Keratinocyte (primary cell): ENCODE results near the gene SEPTIN5. TPM values are rescaled to one million over a fixed set of nuclear protein-coding genes. Genes with fewer than 3 reads are reported as not detected.

Source experiments
- DNase-seq: peaks from one replicate; pipeline ENCODE4 v3.0.0-alpha.2; 2011; ENCODE audit warnings: low read depth, missing footprints, low spot score
- FAIRE-seq: peaks from 2 replicates; lab custom pipeline; 2011; peaks lifted over from hg19 to GRCh38; lab: Jason Lieb, UNC
- H2AFZ ChIP-seq: 2 replicates; pipeline ENCODE4 v1.6.0; 2012; ENCODE audit warnings: low read length, control low read depth, inconsistent platforms; ENCODE audit not compliant: control insufficient read depth
- H3K27ac ChIP-seq: 2 replicates; pipeline ENCODE4 v1.5.1; 2011; ENCODE audit warnings: low read length; ENCODE audit not compliant: control insufficient read depth, insufficient read depth
- H3K27me3 ChIP-seq: 3 replicates; pipeline ENCODE4 v1.6.0; 2011; ENCODE audit warnings: low read length; ENCODE audit not compliant: control insufficient read depth, insufficient read depth; ENCODE audit errors: extremely low read depth
- H3K36me3 ChIP-seq, 2 experiments: 2 replicates in 1 of 2; 3 replicates in 1 of 2; pipeline ENCODE4 v1.5.1; 2011; ENCODE audit warnings: low read length in 2 of 2, mild to moderate bottlenecking in 1 of 2; ENCODE audit not compliant: control insufficient read depth in 2 of 2, insufficient read depth in 2 of 2; ENCODE audit errors: extremely low read depth in 1 of 2
- H3K4me1 ChIP-seq: 3 replicates; pipeline ENCODE4 v1.5.1; 2011; ENCODE audit warnings: low read length; ENCODE audit not compliant: control insufficient read depth, insufficient read depth; ENCODE audit errors: extremely low read depth
- H3K4me2 ChIP-seq: 3 replicates; pipeline ENCODE4 v1.6.0; 2011; ENCODE audit warnings: low read depth, low read length; ENCODE audit not compliant: control insufficient read depth, insufficient read depth; ENCODE audit errors: extremely low read depth
- H3K4me3 ChIP-seq, 3 experiments: fragments of 200-600 bp in 1 of 3; sonication (generic) in 1 of 3; 2 replicates in 2 of 3; 3 replicates in 1 of 3; pipeline ENCODE4 v1.5.1; 2011 to 2016; ENCODE audit warnings: low read length in 3 of 3, mild to moderate bottlenecking in 3 of 3, control low read depth in 2 of 3, inconsistent platforms in 1 of 3, low read depth in 1 of 3, mixed read lengths in 1 of 3, mixed run types in 1 of 3, moderate library complexity in 1 of 3; ENCODE audit not compliant: control insufficient read depth in 2 of 3, insufficient read depth in 2 of 3; ENCODE audit errors: extremely low read depth in 1 of 3
- H3K79me2 ChIP-seq: 2 replicates; pipeline ENCODE4 v1.6.0; 2012; ENCODE audit warnings: low read length; ENCODE audit not compliant: control insufficient read depth, insufficient read depth
- H3K9ac ChIP-seq: 3 replicates; pipeline ENCODE4 v1.6.0; 2011; ENCODE audit warnings: low read length; ENCODE audit not compliant: control insufficient read depth, insufficient read depth; ENCODE audit errors: extremely low read depth
- H3K9me1 ChIP-seq: 3 replicates; pipeline ENCODE4 v1.6.0; 2011; ENCODE audit warnings: low read length; ENCODE audit not compliant: control insufficient read depth, insufficient read depth; ENCODE audit errors: extremely low read depth
- H3K9me3 ChIP-seq: 2 replicates; pipeline ENCODE4 v1.5.1; 2012; ENCODE audit warnings: low read depth, low read length; ENCODE audit not compliant: control insufficient read depth
- H4K20me1 ChIP-seq: 3 replicates; pipeline ENCODE4 v1.6.0; 2011; ENCODE audit warnings: low read length; ENCODE audit not compliant: control insufficient read depth, insufficient read depth; ENCODE audit errors: extremely low read depth
- EZH2 ChIP-seq: IDR thresholded peaks from one replicate; pipeline ENCODE4 v1.6.1; 2012; ENCODE audit warnings: inconsistent platforms, mild to moderate bottlenecking, low read length, moderate library complexity
- dilution Hi-C: fragments of 300-500 bp; cut with MboI; formaldehyde crosslinking; loops from one replicate; pipeline ENCODE4 v1.7.0; 2020; ENCODE audit warnings: low sequenced_read_pairs; ENCODE audit not compliant: extremely low pct_ligation_motif_present
- polyA plus RNA-seq, 5 experiments: library from polyadenylated mRNA; depleted of rRNA in 3 of 5; stranded (reverse) in 3 of 5; stranded (forward) in 1 of 5; unstranded in 1 of 5; fragments of >200 nt; gene quantifications; 1 replicate in 1 of 5; 2 replicates in 3 of 5; 3 replicates in 1 of 5; pipeline versions ENCODE4 v1.2.1 to v1.2.3, GENCODE V29; 2011 to 2012; ENCODE audit warnings: missing spikeins in 2 of 5, low read depth in 1 of 5, low replicate concordance in 1 of 5
- TF ChIP-seq, protein P1 (sequence below), 3 experiments: IDR thresholded peaks in 1 of 3; conservative IDR thresholded peaks in 1 of 3; optimal IDR thresholded peaks in 1 of 3; 2 replicates in 2 of 3; 3 replicates in 1 of 3; pipeline versions ENCODE3 to v1.5.1; 2011; ENCODE audit warnings: low read length in 3 of 3, mild to moderate bottlenecking in 3 of 3, moderate library complexity in 2 of 3, control low read depth in 1 of 3, inconsistent platforms in 1 of 3; ENCODE audit not compliant: insufficient read depth in 2 of 3; ENCODE audit errors: extremely low read depth in 1 of 3

SEPTIN5 gene
- polyA plus RNA-seq, 1 donor (not counting 4 experiments of a cell fraction or from before 2014, with no cell fraction given): 2.2 TPM

DNA sequence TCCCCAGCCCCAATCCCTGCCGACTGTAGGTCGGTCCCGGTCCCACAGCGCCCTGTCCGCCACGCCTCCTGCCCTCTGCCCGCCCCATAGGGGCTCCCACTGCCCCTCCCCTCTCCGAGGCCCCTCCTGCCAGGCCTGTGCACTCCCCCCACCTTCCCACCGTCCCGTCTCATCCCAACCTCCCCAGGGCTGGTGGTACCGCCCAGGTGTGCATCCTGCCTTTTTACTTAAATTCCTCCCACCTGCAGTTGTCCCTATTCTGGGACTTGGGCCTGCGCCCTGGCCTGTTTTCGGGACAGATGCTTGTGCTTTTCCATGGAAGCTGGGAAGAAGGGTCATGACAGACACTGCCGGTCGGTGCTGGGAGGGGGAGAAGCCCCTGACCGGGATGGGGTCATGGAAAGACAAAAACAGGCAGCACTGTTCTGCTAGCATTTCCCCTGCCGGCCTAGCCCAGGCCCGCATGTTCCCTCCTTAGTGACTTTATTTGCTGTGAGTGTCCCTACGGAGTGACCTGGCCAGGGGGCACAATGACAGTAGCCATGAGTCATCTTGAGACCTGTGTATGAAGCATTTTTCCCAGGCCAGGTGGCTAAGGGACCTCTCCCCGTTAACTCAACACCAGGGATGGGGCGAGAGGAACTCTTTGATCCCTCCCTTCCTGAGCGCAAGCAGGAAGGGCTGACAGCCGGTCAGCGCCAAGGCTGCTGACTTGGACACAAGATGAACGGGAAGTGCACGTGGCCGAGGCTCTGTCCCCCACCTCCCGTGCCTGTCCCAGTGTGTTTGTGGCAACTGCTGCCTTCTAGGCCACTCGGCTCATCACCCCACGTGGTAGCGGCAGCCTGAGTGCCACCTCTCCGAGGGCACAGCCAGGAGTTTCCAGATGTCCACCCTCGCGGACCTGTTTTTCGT lies 53.4 kb downstream of the SEPTIN5 start:
- peak overlapping the region; percentile 58 for H3K4me2 ChIP-seq

DNA sequence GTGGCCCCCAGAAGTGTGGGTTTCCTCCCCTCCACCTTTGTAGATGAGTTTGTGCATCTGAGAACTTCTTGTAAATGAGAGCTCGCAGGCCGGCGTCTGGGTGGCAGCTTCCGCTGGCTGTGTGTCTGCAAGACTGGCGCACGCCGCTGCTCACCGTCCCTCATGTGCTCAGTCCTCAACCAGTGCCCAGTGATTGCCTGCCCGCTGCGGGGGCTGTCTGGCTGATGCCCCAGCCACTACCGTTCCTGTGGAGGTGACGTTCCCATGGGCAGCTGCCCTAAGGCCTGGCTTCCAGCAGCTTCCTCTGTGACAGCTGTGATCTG lies 55.1 kb downstream of the SEPTIN5 start:
- Histone ChIP-seq H3K27ac (no peak overlapping the region), H3K36me3 (no peaks in the 10 kb centered on the region), H3K4me1 (peaks cover 5% of the 10 kb centered on the region), H3K9me1 (no peaks in the 10 kb centered on the region), H3K4me3 (no peak overlapping the region), H3K4me2 (no peak overlapping the region), H3K9me3 (no peaks in the 10 kb centered on the region), H3K9ac (no peak overlapping the region), H2AFZ (no peak overlapping the region), H3K79me2 (peaks cover 5% of the 10 kb centered on the region), H3K27me3 (no peaks in the 10 kb centered on the region), H4K20me1 (no peaks in the 10 kb centered on the region)
- dilution Hi-C loops: no loop called here
- no peak for FAIRE-seq
- no peak for TF ChIP-seq EZH2
- TF ChIP-seq, protein P1, sequence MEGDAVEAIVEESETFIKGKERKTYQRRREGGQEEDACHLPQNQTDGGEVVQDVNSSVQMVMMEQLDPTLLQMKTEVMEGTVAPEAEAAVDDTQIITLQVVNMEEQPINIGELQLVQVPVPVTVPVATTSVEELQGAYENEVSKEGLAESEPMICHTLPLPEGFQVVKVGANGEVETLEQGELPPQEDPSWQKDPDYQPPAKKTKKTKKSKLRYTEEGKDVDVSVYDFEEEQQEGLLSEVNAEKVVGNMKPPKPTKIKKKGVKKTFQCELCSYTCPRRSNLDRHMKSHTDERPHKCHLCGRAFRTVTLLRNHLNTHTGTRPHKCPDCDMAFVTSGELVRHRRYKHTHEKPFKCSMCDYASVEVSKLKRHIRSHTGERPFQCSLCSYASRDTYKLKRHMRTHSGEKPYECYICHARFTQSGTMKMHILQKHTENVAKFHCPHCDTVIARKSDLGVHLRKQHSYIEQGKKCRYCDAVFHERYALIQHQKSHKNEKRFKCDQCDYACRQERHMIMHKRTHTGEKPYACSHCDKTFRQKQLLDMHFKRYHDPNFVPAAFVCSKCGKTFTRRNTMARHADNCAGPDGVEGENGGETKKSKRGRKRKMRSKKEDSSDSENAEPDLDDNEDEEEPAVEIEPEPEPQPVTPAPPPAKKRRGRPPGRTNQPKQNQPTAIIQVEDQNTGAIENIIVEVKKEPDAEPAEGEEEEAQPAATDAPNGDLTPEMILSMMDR (optimal IDR thresholded peaks at IDR 0.05 in 1 of 3, IDR thresholded peaks at IDR 0.05 in 1 of 3, conservative IDR thresholded peaks at IDR 0.05 in 1 of 3; ENCODE audit: extremely low read depth in 1 of 3, insufficient read depth in 2 of 3, low read length in 3 of 3): no peak
- no peak for DNase-seq

More for the DNA sequence above, 53.4 kb downstream of the SEPTIN5 start:
- Histone ChIP-seq H3K4me1 (peaks cover 5% of the 10 kb centered on the region), H3K27me3 (no peaks in the 10 kb centered on the region), H3K79me2 (peaks cover 5% of the 10 kb centered on the region), H2AFZ (peak overlapping the region; percentile 20), H3K4me3 (peak overlapping the region; percentile 52 to 73 (median 59)), H3K36me3 (no peaks in the 10 kb centered on the region), H3K9ac (no peak overlapping the region), H3K9me3 (no peaks in the 10 kb centered on the region), H3K27ac (no peak overlapping the region), H4K20me1 (no peaks in the 10 kb centered on the region), H3K9me1 (no peaks in the 10 kb centered on the region)
- TF ChIP-seq EZH2: no peak
- TF ChIP-seq, protein P1 (optimal IDR thresholded peaks at IDR 0.05 in 1 of 3, IDR thresholded peaks at IDR 0.05 in 1 of 3, conservative IDR thresholded peaks at IDR 0.05 in 1 of 3; ENCODE audit: extremely low read depth in 1 of 3, insufficient read depth in 2 of 3, low read length in 3 of 3): no peak
- no peak for DNase-seq
- no peak for FAIRE-seq
- dilution Hi-C loops: no loop called here
